H1 (cell line): ENCODE data around the gene CDYL.

Experiments used
- CEBPB ChIP-seq: IDR thresholded peaks from 2 replicates; pipeline ENCODE4 v1.6.1; 2012; ENCODE audit warnings: low read depth, low read length
- CTCF ChIP-seq, 3 experiments: IDR thresholded peaks; 1 replicate in 2 of 3; 2 replicates in 1 of 3; pipeline versions ENCODE4 v1.5.1 to v1.6.1; 2011; ENCODE audit warnings: low read length in 3 of 3, mild to moderate bottlenecking in 3 of 3, inconsistent platforms in 2 of 3, low read depth in 1 of 3, moderate library complexity in 1 of 3; ENCODE audit not compliant: insufficient read depth in 1 of 3; ENCODE audit errors: control extremely low read depth in 1 of 3
- EZH2 ChIP-seq: fragments of 200-600 bp; sonication (generic); IDR thresholded peaks from 2 replicates; pipeline ENCODE4 v1.7.1; 2012; ENCODE audit warnings: low read depth, mild to moderate bottlenecking, moderate library complexity, low read length, inconsistent platforms; ENCODE audit not compliant: severe bottlenecking
- POLR2AphosphoS5 ChIP-seq: IDR thresholded peaks from 2 replicates; pipeline ENCODE4 v1.6.1; 2011; ENCODE audit warnings: low read depth, low read length
- RAD21 ChIP-seq, 2 experiments: IDR thresholded peaks in 1 of 2; conservative IDR thresholded peaks in 1 of 2; 2 replicates each; pipeline ENCODE4 v1.6.1; 2011; ENCODE audit warnings: low read depth in 2 of 2, low read length in 2 of 2, improper control_type of control experiment in 1 of 2, inconsistent platforms in 1 of 2, mild to moderate bottlenecking in 1 of 2, moderate library complexity in 1 of 2
- RFX5 ChIP-seq: IDR thresholded peaks from 2 replicates; pipeline ENCODE4 v1.6.1; 2011; ENCODE audit warnings: low read depth, low read length, improper control_type of control experiment, borderline replicate concordance
- YY1 ChIP-seq: IDR thresholded peaks from 2 replicates; pipeline ENCODE4 v1.6.1; 2011; ENCODE audit warnings: low read depth, mild to moderate bottlenecking, low read length

- TF ChIP-seq RFX5: no peak
- no peak for TF ChIP-seq POLR2AphosphoS5
- TF ChIP-seq CTCF (IDR thresholded peaks at IDR 0.05; ENCODE audit: control extremely low read depth in 1 of 3, insufficient read depth in 1 of 3, low read depth in 1 of 3, low read length in 3 of 3): no peak
- TF ChIP-seq EZH2: no peak
- TF ChIP-seq RAD21 (IDR thresholded peaks at IDR 0.05 in 1 of 2, conservative IDR thresholded peaks at IDR 0.05 in 1 of 2; ENCODE audit: low read depth in 2 of 2, low read length in 2 of 2): no peak
- no peak for TF ChIP-seq CEBPB
- no peak for TF ChIP-seq YY1
Observed at GRCh38 chr6:4916954-4917561, 140.9 kb downstream of the CDYL start.
